ELF-1 (cell line): ENCODE results near the gene KCNK7.
"Not testable (repeated sequence)": the region's sequence is repeated elsewhere in the genome, so short reads cannot be mapped to it uniquely, and the experiment has no call there.

ENCODE experiments used
- DNase-seq: peaks from one replicate; pipeline ENCODE4 v3.0.0-alpha.2; 2016; ENCODE audit warnings: low read depth, low spot score

Gene KCNK7, protein sequence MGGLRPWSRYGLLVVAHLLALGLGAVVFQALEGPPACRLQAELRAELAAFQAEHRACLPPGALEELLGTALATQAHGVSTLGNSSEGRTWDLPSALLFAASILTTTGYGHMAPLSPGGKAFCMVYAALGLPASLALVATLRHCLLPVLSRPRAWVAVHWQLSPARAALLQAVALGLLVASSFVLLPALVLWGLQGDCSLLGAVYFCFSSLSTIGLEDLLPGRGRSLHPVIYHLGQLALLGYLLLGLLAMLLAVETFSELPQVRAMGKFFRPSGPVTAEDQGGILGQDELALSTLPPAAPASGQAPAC

GRCh38 chr11:65595543-65596281, at the start of gene KCNK7:
KCNK7 (minus strand) TSS chr11:65595800; CDS start chr11:65595772, 28 bp downstream.
- DNase-seq: no peak

- no peak for DNase-seq
These were observed 49.2 kb upstream of the KCNK7 start for GRCh38 chr11:65644837-65645236.

DNA sequence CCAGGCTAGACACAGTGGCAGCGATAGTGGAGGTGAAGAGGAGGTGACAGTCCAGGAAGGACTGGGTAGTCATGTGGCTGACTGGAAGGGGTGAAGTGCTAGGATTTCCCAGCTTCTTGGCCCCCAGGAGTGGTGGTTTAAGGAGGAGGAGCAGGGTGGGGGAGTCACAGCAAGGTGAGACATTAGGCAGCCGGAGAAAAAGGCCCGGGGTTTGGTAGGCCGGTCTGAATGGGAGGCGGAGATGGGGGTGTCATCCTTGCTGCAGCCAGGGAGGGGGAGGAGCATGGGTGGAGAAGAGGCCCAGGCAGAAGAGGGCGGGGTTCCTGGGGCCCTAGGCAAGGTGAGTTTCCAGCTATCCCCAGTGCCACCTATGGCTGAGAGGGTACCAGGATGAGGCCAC, 48.4 kb upstream of the KCNK7 start:
- no peak for DNase-seq

DNA sequence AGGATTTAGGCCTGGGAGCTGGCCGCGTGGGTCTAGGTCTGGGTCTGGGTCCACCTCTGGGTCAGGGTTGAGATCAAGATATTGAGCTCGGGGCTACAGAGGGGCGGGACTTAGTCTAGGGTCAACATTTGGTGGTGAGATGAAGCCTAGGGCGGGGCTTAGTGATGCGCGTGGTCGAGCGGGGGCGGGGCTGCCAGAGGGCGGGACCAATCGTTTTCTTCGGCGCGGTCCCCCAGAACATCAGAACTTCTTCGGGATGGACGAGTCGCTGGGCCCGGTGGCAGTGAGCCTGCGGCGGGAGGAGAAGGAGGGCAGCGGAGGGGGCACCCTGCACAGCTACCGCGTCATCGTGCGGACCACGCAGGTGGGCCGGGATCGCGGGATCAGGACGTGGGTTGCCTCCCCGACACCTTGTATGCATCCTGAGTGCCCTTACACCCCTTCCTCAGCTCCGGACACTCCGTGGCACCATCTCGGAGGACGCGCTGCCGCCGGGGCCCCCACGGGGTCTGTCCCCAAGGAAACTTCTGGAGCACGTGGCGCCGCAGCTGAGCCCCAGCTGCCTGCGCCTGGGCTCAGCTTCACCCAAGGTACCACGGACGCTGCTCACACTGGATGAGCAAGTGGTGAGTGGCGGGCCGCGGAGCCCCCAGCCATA, 46.5 kb upstream of the KCNK7 start:
- DNase-seq: peak; percentile 36

DNA sequence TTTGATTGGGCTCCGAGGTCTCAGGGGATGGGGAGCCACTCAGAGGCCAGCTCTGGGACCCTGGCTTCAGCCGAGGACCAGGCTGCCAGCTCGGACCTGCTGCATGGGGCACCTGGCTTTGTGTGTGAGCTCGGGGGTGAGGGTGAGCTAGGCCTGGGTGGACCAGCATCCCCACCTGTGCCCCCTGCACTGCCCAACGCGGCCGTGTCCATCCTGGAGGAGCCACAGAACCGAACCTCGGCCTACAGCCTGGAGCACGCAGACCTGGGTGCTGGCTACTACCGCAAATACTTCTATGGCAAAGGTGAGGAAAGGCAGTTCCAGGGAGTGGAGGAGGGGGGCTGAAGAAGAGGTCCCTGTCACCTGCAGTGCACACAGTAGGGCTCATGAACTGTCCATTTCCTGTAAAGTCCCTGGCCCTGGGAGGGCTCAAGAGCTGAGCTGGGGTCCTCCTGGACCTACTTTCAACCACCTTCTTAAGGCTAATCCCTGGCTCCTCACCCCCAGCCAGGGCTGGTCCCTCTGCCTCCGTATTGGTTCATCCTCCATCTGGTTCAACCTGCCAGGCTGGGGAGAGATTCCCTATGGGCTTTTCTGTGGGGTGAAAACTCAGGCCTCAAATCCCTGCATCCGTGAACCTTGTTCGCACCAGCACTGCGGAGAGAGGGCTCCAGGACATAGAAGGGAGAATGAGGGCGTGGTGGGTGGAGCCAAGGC, 45.9 kb upstream of the KCNK7 start:
- no peak for DNase-seq

DNA sequence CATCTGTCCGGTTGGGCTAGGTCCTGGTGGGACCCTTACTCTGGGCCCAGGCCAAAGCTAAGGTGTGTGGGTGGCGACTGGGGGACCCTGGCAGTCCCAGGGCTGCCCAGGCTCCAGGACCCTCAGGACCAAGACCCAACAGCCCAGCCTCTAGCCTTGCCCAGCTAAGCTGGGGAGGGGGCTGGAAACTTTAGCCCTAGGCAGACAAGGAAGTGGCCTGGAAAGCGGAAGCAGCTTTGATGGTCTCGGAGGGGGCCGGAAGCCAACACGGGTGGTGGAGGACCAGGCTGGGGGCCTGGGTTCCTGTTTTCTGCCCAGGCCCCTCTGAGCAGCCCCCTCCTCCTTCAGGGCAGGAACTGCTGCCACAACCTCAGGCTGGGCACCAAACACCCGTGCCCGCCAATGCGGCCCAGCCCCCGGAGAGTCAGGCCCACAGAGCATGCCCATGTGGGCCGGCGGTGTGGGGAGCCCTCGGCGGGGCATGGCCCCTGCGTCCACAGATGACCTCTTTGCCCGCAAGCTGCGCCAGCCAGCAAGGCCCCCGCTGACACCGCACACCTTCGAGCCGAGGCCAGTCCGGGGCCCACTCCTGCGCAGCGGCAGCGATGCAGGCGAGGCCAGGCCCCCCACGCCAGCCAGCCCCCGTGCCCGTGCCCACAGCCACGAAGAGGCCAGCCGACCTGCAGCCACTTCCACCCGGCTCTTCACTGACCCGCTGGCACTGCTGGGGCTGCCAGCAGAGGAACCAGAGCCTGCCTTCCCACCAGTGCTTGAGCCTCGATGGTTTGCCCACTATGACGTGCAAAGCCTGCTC, 45.1 kb upstream of the KCNK7 start:
- no peak for DNase-seq

- no peak for DNase-seq
These were observed 44.3 kb upstream of the KCNK7 start for GRCh38 chr11:65639623-65640482.

- not testable (repeated sequence) for DNase-seq
These were observed 43.6 kb upstream of the KCNK7 start for GRCh38 chr11:65639228-65639597.

DNA sequence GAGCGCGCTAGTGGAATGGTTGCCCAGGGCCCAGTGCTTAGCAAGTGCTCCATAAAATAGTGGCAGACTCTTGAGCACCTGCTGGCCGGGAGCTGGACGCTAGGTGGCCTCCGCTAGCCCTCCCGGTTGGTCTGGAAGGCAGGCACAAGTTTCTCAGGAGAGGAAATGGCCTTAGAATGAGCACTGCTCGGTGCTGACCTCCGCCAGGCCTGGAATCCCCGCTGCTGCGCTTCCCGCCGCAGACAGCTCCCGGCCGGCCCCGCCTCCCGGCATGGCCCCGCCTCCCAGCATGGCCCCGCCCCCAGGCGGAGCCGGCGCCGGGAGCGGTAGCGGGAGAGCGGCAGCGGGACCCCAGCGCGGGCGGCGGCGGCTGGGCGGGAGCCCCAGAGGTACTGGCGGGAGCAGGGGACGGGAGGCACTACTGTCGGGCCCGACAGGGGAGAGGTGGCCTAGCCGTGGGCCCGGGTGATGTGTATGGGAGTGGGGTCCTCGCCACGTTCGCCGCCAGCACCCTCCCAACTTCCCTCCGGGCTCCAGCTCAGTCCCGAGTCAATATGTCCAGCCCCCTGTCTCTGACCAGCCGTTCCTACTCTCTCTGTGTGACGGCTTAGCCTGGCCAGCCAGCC, 42.3 kb upstream of the KCNK7 start, which contains the start of gene SIPA1:
Gene SIPA1 (plus strand): TSS at position 308 of the 626 bp plus-strand sequence. CDS start 2,821 bp downstream, outside the sequence.
- peak; percentile 96 for DNase-seq

- DNase-seq: no peak
These were observed 41.5 kb upstream of the KCNK7 start for GRCh38 chr11:65637032-65637557.

GRCh38 chr11:65636108-65637031, 40.8 kb upstream of the KCNK7 start:
- no peak for DNase-seq

DNA sequence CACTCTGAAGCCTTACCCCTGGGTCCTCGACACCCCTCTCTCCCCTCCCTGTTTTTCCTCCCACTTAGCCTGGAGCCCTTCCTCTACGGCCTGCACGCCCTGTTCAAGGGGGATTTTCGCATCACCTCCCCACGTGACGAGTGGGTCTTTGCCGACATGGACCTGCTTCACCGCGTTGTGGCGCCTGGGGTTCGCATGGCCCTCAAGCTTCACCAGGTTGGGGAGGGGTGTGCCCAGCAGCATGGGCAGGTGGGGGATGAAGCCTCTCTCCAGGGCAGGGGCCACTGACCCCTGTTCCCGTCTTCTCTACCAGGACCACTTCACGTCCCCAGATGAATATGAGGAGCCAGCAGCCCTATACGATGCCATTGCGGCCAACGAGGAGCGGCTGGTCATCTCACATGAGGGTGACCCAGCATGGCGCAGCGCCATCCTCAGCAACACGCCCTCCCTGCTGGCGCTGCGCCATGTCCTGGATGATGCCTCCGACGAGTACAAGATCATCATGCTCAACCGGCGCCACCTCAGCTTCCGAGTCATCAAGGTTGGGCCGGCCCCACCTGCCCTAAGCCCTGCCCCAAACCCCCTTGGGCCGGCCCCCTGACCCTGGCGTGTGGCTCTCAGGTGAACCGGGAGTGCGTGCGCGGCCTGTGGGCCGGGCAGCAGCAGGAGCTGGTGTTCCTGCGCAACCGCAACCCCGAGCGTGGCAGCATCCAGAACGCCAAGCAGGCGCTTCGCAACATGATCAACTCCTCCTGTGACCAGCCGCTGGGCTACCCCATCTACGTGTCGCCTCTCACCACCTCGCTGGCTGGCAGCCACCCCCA, 39.5 kb upstream of the KCNK7 start:
- no peak for DNase-seq

- no peak for DNase-seq
These were observed 38.8 kb upstream of the KCNK7 start for GRCh38 chr11:65634440-65634839.

- no peak for DNase-seq
These were observed 38.5 kb upstream of the KCNK7 start for GRCh38 chr11:65634109-65634436.

DNA sequence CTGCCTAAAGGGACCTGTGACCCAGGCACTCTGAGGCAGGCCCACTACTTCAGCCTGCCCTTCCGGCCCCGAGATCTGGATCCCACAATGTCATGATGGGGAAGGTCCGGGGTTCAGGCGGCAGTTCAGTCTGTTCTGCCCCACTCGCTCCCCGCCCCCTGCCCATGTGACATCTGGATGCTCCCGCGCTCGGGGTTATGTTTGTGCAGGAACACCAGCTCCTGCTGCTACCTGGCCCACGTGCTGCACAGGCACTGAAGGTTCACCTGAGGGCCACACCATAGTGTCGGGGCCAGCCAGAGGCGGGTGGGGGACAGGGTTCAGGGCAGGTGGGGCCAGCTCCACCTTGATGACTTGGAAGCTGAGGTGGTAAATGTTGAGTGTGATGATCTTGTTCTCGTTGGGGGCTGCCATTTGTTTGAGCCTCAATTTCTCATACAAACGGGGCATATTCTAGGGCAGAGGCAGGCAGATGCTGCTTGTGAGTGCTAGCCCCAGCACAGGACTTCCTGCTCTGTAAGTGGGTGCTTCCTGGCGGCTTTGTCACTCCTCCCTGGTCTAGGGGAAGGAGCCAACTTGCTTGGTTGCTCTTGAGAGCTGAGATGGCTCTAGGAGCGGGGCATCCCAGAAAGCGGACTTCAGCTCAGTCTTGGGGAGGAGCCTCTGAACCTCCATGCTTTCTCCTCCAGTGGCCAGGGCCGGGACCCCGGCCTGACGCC, 37.9 kb upstream of the KCNK7 start:
- no peak for DNase-seq

DNA sequence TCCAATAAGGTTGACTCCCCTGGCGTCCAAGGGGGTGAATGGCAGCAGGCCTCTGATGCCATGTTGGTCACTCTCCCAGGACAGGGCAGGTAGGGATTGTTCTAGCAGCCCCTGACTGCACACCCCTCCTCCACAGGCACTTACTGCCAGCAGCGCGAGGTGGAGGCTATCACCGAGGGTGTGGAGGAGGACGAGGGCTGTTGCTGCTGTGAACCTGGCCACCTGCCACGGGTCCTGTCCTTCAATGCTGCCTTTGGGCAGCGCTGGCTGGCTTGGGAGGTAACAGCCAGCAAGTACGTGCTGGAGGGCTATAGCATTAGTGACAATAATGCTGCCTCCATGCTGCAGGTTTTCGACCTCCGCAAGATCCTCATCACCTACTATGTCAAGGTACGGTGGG, 34.6 kb upstream of the KCNK7 start:
- DNase-seq: no peak

- DNase-seq: no peak
These were observed 34.0 kb upstream of the KCNK7 start for GRCh38 chr11:65629579-65629978.
